NB4 (cell line): ENCODE measurements around the gene BFSP2.
A peak's percentile ranks its signal among the peaks of the same experiment; 100 is the strongest.

Source experiments
- DNase-seq: peaks from one replicate; pipeline ENCODE4 v3.0.0; 2010; ENCODE audit warnings: low read depth
- H3K4me3 ChIP-seq: one replicate; pipeline ENCODE4 v1.5.1; 2011; ENCODE audit warnings: mild to moderate bottlenecking, low read depth, low read length, moderate library complexity
- MYC ChIP-seq: IDR thresholded peaks from 2 replicates; pipeline ENCODE4 v1.6.1; 2011; ENCODE audit warnings: low read depth, low read length
- POLR2A ChIP-seq: IDR thresholded peaks from 2 replicates; pipeline ENCODE4 v1.6.1; 2011; ENCODE audit warnings: mild to moderate bottlenecking; ENCODE audit not compliant: insufficient read length; ENCODE audit errors: extremely low read depth
- TF ChIP-seq, protein P1 (sequence below): IDR thresholded peaks from one replicate; pipeline ENCODE4 v1.5.1; 2012; ENCODE audit warnings: low read depth, low read length
- TF ChIP-seq, protein P2 (sequence below): IDR thresholded peaks from 2 replicates; pipeline ENCODE4 v1.6.1; 2011; ENCODE audit warnings: low read depth, low read length

The BFSP2 gene

DNA sequence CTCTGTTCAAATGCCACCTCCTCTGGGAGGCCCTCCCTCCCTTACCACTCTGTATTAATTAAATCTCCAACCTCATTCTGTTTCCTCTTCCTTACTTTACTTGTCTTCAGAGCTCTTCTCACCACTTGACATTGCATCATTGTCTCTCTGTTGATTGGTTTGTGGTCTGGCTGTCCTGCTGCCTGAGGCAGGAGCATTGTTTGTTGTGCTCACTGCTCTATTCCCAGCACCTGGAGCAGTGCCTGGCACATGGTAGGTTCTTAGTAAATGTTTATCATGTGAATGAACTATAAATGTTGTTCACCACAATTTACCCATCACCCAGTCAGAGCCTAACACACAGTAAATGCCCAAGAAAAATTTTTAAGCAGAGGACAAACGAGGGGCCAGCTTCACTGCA is 6.7 kb upstream of the BFSP2 start:
- no peak overlapping the region for H3K4me3 ChIP-seq
- TF ChIP-seq MYC, result no peak
- TF ChIP-seq, protein P1, sequence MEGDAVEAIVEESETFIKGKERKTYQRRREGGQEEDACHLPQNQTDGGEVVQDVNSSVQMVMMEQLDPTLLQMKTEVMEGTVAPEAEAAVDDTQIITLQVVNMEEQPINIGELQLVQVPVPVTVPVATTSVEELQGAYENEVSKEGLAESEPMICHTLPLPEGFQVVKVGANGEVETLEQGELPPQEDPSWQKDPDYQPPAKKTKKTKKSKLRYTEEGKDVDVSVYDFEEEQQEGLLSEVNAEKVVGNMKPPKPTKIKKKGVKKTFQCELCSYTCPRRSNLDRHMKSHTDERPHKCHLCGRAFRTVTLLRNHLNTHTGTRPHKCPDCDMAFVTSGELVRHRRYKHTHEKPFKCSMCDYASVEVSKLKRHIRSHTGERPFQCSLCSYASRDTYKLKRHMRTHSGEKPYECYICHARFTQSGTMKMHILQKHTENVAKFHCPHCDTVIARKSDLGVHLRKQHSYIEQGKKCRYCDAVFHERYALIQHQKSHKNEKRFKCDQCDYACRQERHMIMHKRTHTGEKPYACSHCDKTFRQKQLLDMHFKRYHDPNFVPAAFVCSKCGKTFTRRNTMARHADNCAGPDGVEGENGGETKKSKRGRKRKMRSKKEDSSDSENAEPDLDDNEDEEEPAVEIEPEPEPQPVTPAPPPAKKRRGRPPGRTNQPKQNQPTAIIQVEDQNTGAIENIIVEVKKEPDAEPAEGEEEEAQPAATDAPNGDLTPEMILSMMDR, result no peak
- no peak for TF ChIP-seq POLR2A
- TF ChIP-seq, protein P2, sequence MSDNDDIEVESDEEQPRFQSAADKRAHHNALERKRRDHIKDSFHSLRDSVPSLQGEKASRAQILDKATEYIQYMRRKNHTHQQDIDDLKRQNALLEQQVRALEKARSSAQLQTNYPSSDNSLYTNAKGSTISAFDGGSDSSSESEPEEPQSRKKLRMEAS, result no peak
- DNase-seq, result peak; percentile 48

DNA sequence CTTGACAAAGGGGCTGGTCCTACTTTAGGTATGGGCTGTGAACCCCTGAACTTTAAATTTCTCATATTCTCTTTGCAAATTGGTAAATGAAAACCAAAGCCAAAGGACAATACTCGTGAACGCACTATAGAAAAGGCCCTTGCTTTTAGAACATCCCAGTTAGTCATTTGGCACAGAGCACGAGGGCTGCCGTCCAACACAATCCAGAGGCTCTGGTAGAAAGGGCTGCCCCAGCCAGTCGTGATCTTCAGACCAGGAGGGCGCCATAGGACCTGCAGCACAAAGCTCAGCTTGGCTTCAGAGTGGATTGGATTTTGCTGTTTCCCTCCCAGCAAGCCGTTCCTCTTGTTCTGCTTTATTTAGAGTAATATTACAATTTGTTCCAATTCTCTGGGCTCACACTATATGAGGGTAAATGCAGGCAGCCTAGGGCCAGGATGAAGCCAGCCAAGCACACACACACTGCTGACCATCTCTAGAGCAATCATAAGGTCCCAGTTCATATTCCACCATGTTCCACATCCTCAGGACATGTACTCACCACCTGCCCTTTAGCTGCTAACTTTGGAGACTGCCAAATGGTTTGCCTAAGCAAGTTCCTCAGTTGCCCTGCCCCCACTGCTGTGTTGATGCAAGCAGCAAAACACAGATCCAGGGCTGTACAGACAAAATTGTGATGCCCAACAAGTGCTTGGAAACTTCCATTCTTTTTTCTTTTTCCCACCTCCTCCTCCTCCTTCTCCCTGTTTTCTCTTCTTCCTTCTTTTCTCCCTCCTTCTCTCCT is 6.0 kb upstream of the BFSP2 start:
- no peak for TF ChIP-seq POLR2A
- no peak for TF ChIP-seq MYC
- TF ChIP-seq, protein P2, result no peak
- TF ChIP-seq, protein P1, result no peak
- H3K4me3 ChIP-seq, result no peak overlapping the region

DNA sequence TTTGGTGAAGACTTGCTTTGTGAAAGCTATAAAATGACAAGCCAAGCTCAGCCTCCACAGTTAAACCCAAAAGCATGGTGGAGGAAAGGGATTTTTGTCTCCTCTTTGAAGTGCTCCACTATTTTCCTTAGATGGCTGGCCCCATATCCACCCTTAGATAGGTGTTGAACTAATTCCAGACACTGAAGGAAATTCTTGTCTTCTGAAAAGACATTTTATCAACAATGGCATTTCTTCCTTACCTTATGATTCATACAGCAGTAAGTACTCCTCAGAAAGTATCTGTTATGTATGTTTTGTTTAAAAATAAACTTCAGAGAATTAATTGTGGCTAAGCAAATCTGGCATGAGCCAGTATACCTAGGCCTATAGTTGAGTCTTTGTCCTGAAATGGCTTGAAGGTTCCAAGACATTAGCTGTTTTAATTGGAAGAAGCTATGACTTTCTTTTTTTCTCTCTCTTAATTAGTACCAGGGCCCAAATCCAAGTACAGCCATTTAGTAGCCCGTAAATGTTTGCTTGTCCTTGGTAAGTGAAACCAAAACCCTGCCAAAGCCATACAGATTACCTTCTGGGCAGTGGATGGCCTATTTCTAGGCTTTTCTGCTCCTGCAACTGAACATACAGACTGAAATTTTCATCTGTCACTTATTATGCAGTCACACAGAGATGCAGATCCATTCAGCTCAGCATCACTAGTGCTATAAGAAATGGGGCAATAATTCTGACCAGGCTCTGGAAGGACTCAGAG is 5.1 kb upstream of the BFSP2 start:
- no peak for DNase-seq
- TF ChIP-seq POLR2A, result no peak
- TF ChIP-seq, protein P2, result no peak

More for the DNA sequence above, 6.0 kb upstream of the BFSP2 start:
- no peak for DNase-seq

DNA sequence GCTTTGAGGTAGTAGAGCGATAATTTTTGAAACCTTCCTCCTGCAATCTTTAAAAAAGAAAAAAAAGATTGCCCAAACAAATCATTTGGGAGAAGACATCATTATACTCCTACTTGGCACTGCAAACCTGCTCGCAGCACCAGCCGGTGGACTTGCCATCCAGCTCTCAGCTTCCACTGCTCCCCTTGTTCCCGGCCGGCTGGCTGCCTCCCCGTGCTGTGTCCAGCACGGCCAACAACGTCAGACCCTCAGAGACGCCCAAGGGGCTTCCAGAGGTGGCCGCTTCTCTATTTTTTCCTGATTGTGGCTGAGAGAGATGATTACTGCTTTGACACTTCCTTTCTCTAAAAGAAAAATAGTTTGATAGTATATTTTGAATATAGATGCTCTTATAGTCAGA is 3.0 kb upstream of the BFSP2 start:
- no peak overlapping the region for H3K4me3 ChIP-seq
- TF ChIP-seq MYC (no peak), POLR2A (no peak)
- TF ChIP-seq, protein P1, result no peak
- TF ChIP-seq, protein P2, result no peak
- no peak for DNase-seq

More for the DNA sequence above, 5.1 kb upstream of the BFSP2 start:
- no peak overlapping the region for H3K4me3 ChIP-seq

DNA sequence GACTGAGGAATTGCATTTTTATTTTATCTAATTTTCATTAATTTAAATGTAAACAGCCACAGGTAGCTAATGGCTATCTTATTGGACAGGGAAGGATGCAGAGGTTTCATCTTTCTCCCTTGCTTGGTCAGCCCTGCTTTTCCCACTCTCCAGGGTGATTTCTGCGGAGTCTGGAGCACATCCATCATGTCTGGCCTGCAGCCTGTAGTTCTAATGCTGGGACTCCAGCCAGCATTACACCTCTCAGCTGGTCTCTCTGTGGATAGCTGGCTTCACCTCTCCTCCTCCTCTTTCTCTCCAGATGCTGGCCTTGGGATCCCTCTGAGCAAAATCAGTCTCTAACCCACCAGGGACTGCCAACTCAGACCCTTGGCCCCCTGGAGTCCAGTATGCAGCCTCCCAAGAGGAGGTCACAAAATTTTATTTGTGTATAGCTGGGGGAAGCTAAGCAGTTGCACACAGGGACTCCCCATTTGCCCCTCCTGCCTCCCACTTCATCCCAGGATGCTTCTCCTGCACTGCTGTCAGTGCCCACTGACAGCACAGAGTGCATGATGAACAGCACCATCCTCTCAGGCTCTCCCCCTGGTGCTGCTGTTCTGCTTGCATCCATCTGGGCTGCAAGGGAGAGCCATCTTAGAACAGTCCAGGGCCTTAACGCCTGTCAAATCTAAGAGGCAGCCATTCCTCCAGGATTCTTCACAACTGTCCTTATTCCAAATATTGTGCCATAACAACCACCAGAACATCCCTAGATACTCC is 1.7 kb downstream of the BFSP2 start:
- no peak for DNase-seq
- no peak overlapping the region for H3K4me3 ChIP-seq
- no peak for TF ChIP-seq MYC
- TF ChIP-seq, protein P2, result no peak
- no peak for TF ChIP-seq POLR2A
- TF ChIP-seq, protein P1, result no peak
